Measurements from ENCODE around the gene SH2B3.

- TF ChIP-seq CTCF (IDR thresholded peaks at IDR 0.05): no peak
- TF ChIP-seq POLR2A (IDR thresholded peaks at IDR 0.05): no peak
Observed at GRCh38 chr12:111361717-111362576, 43.8 kb upstream of the SH2B3 start.

All from heart left ventricle (tissue), 13 donors.